Common myeloid progenitor, CD34-positive (primary cell): ENCODE results near the gene SLC2A5.
"Not testable (repeated sequence)": the region's sequence is repeated elsewhere in the genome, so short reads cannot be mapped to it uniquely, and the experiment has no call there.

Experiments used
- CTCF ChIA-PET: fragments of 350-600 bp; sonication (Branson Sonifier 250); formaldehyde crosslinking; loops from one replicate; lab custom pipeline; 2021; ENCODE audit warnings: antibody characterized with exemption; lab: Charles Lee
- POLR2A ChIA-PET: fragments of 350-600 bp; sonication (Branson Sonifier 250); formaldehyde crosslinking; loops from one replicate; lab custom pipeline; 2021; ENCODE audit warnings: antibody characterized with exemption; lab: Charles Lee
- DNase-seq, 3 donors: peaks; one replicate each; pipeline versions ENCODE4 v3.0.0 to v3.0.0-alpha.2; 2013
- H3K27ac ChIP-seq, 2 experiments: 1 replicate in 1 of 2; 2 replicates in 1 of 2; pipeline ENCODE4 v1.7.0; 2013; ENCODE audit warnings: inconsistent platforms in 2 of 2, low read length in 2 of 2, mild to moderate bottlenecking in 2 of 2, low read depth in 1 of 2, moderate library complexity in 1 of 2; ENCODE audit not compliant: severe bottlenecking in 2 of 2, insufficient read depth in 1 of 2, poor library complexity in 1 of 2
- H3K27me3 ChIP-seq, 5 experiments: replicated peaks in 2 of 5; 1 replicate in 3 of 5; 2 replicates in 2 of 5; pipeline versions ENCODE4 v1.6.1 to v1.7.0; 2013; ENCODE audit warnings: low read length in 4 of 5, mild to moderate bottlenecking in 2 of 5, moderate library complexity in 2 of 5, inconsistent platforms in 1 of 5; ENCODE audit not compliant: insufficient read depth in 5 of 5, control insufficient read depth in 4 of 5
- H3K36me3 ChIP-seq, 4 experiments: 1 replicate in 2 of 4; 2 replicates in 2 of 4; pipeline versions ENCODE4 v1.6.1 to v1.7.0; 2013; ENCODE audit warnings: low read length in 3 of 4, control low read depth in 1 of 4, mild to moderate bottlenecking in 1 of 4; ENCODE audit not compliant: control insufficient read depth in 4 of 4, insufficient read depth in 4 of 4
- H3K4me1 ChIP-seq, 4 experiments: 1 replicate in 3 of 4; 2 replicates in 1 of 4; pipeline versions ENCODE4 v1.6.1 to v1.7.1; 2013; ENCODE audit warnings: low read length in 3 of 4, mild to moderate bottlenecking in 3 of 4, control low read depth in 1 of 4, inconsistent platforms in 1 of 4, moderate library complexity in 1 of 4; ENCODE audit not compliant: control insufficient read depth in 4 of 4, insufficient read depth in 4 of 4; ENCODE audit errors: control extremely low read depth in 1 of 4
- H3K4me3 ChIP-seq, 7 experiments: 1 replicate in 4 of 7; 2 replicates in 3 of 7; pipeline versions ENCODE4 v1.5.1 to v1.7.0; 2013; ENCODE audit warnings: mild to moderate bottlenecking in 7 of 7, low read length in 6 of 7, moderate library complexity in 6 of 7, inconsistent platforms in 2 of 7, low read depth in 2 of 7, control low read depth in 1 of 7; ENCODE audit not compliant: insufficient read depth in 4 of 7, control insufficient read depth in 1 of 7; ENCODE audit errors: extremely low read depth in 1 of 7
- H3K9me3 ChIP-seq, 5 experiments: 1 replicate in 4 of 5; 2 replicates in 1 of 5; pipeline versions ENCODE4 v1.6.1 to v1.7.1; 2013; ENCODE audit warnings: low read length in 4 of 5, mild to moderate bottlenecking in 2 of 5, inconsistent platforms in 1 of 5, low read depth in 1 of 5, moderate library complexity in 1 of 5; ENCODE audit not compliant: control insufficient read depth in 4 of 5, insufficient read depth in 2 of 5; ENCODE audit errors: control extremely low read depth in 1 of 5
- WGBS: methylation state at CpG from one replicate; pipeline ENCODE4 v1.1.5; 2013; ENCODE audit not compliant: insufficient coverage; 5-methylcytosine and 5-hydroxymethylcytosine counted together

Gene SLC2A5

GRCh38 chr1:9101510-9102146 is 32.2 kb upstream of the SLC2A5 start:
- H3K4me3 ChIP-seq = no peak overlapping the region
- CTCF ChIA-PET = interaction anchor here (0.6 to 17.0 kb wide), 24 partner anchors 18 to 223 kb away, joined by 3 to 190 read pairs (median 4); partner anchors contain the start of gene ENO1

GRCh38 chr1:9100471-9101043 is 31.1 kb upstream of the SLC2A5 start:
- H3K36me3 ChIP-seq = peaks cover 0 to 8% (median 2%) of the 10 kb centered on the region in 4 experiments
- ChIA-PET POLR2A (no interaction called here), CTCF (interaction anchor here (0.6 to 17.0 kb wide), 18 partner anchors 8 to 222 kb away, joined by 3 to 190 read pairs (median 6); partner anchors contain the start of genes ENO1 and SLC2A5)
- 97% methylated on average over 7 of the region's 8 CpGs for WGBS
- H3K4me3 ChIP-seq = no peak overlapping the region
- H3K27me3 ChIP-seq = no peaks in the 10 kb centered on the region
- H3K9me3 ChIP-seq = peaks cover 0 to 4% (median 0%) of the 10 kb centered on the region in 5 experiments
- H3K4me1 ChIP-seq = no peaks in the 10 kb centered on the region
- DNase-seq = no peak
- H3K27ac ChIP-seq = no peak overlapping the region

More at GRCh38 chr1:9101510-9102146, 32.2 kb upstream of the SLC2A5 start:
- POLR2A ChIA-PET = interaction anchor here (0.7 kb wide), 1 partner anchor 116 kb away, joined by 3 read pairs; no protein-coding TSS in a partner anchor
- 95% methylated on average over 2 of the region's 4 CpGs for WGBS
- Histone ChIP-seq H3K4me1 (no peaks in the 10 kb centered on the region), H3K36me3 (peaks cover 0 to 8% (median 3%) of the 10 kb centered on the region in 4 experiments), H3K27ac (no peak overlapping the region), H3K27me3 (no peaks in the 10 kb centered on the region), H3K9me3 (no peaks in the 10 kb centered on the region)
- peak; percentile 61 to 77 (median 73) for DNase-seq

- POLR2A ChIA-PET = no interaction called here
- Histone ChIP-seq H3K4me3 (no peak overlapping the region), H3K27ac (no peak overlapping the region), H3K4me1 (no peaks in the 10 kb centered on the region), H3K27me3 (no peaks in the 10 kb centered on the region), H3K36me3 (peaks cover 0 to 6% (median 1%) of the 10 kb centered on the region in 4 experiments), H3K9me3 (peaks cover 0 to 10% (median 3%) of the 10 kb centered on the region in 5 experiments)
- DNase-seq = no peak
- WGBS = 99% methylated on average over 7 of the region's 7 CpGs
- CTCF ChIA-PET = interaction anchor here (0.9 to 17.0 kb wide), 11 partner anchors 9 to 191 kb away, joined by 3 to 190 read pairs (median 6); partner anchors contain the start of gene SLC2A5
These were observed 30.1 kb upstream of the SLC2A5 start for GRCh38 chr1:9099555-9099954.

- Histone ChIP-seq H3K4me1 (peaks cover 2 to 11% (median 10%) of the 10 kb centered on the region in 4 experiments), H3K9me3 (peaks cover 0 to 10% (median 3%) of the 10 kb centered on the region in 5 experiments), H3K4me3 (no peak overlapping the region), H3K36me3 (no peaks in the 10 kb centered on the region), H3K27ac (no peak overlapping the region), H3K27me3 (no peaks in the 10 kb centered on the region)
- over 99% methylated on average over 13 of the region's 13 CpGs for WGBS
- no peak for DNase-seq
- CTCF ChIA-PET = interaction anchor here (1.0 to 17.0 kb wide), 7 partner anchors 10 to 89 kb away, joined by 3 to 190 read pairs (median 4); no protein-coding TSS in a partner anchor
- POLR2A ChIA-PET = interaction anchor here (0.5 kb wide), 1 partner anchor 281 kb away, joined by 4 read pairs; the partner anchor contains the start of gene RERE
These were observed 28.7 kb upstream of the SLC2A5 start for GRCh38 chr1:9097947-9098705.

GRCh38 chr1:9095818-9096217 is 26.4 kb upstream of the SLC2A5 start:
- POLR2A ChIA-PET = no interaction called here
- Histone ChIP-seq H3K27me3 (no peaks in the 10 kb centered on the region), H3K4me3 (no peak overlapping the region), H3K9me3 (peaks cover 0 to 10% (median 3%) of the 10 kb centered on the region in 5 experiments), H3K36me3 (no peaks in the 10 kb centered on the region), H3K4me1 (peaks cover 2 to 17% (median 16%) of the 10 kb centered on the region in 4 experiments), H3K27ac (no peak overlapping the region)
- DNase-seq = no peak
- WGBS = 100% methylated on average over 1 of the region's 2 CpGs
- CTCF ChIA-PET = interaction anchor here (17.0 kb wide), 1 partner anchor 86 kb away, joined by 190 read pairs; no protein-coding TSS in a partner anchor

- H3K4me3 ChIP-seq = peak overlapping the region in 2 of 7 experiments; percentile 34 to 37
- H3K4me1 ChIP-seq = peaks cover 2 to 17% (median 16%) of the 10 kb centered on the region in 4 experiments
- H3K36me3 ChIP-seq, POLR2A ChIA-PET, H3K9me3 ChIP-seq, H3K27me3 ChIP-seq: not testable (repeated sequence)
- H3K27ac ChIP-seq = peak overlapping the region in 1 of 2 experiments; percentile 39
- 48% methylated on average over 11 of the region's 18 CpGs for WGBS
- CTCF ChIA-PET = interaction anchor here (1.2 to 1.8 kb wide), 3 partner anchors 9 to 90 kb away, joined by 3 to 6 read pairs (median 6); no protein-coding TSS in a partner anchor
- DNase-seq = peak in 2 of 3 donors; percentile 68 to 70
These were observed 24.7 kb upstream of the SLC2A5 start for GRCh38 chr1:9093996-9094595.
